Measurements from ENCODE around the gene KMT2B. TPM values are rescaled to one million over a fixed set of nuclear protein-coding genes. Genes with fewer than 3 reads are reported as not detected.

KMT2B gene
- total RNA-seq, 3 donors from 2014 or later = 14.2 to 16.2 (median 16.1) TPM

GRCh38 chr19:35742121-35742724 lies 24.4 kb downstream of the KMT2B start, which contains the start of gene IGFLR1:
IGFLR1 (minus strand) TSS chr19:35742452; CDS start chr19:35741180, 1,272 bp downstream.
- Histone ChIP-seq H3K27me3 (no peaks in the 10 kb centered on the region), H3K27ac (peak within 1 kb of the TSS; percentile 41 to 89), H3K36me3 (peaks cover 7% of the 10 kb centered on the region), H3K4me1 (peaks cover 6 to 23% of the 10 kb centered on the region in 2 donors), H3K4me3 (peak within 1 kb of the TSS; percentile 53 to 76 (median 65)), H3K9me3 (no peaks in the 10 kb centered on the region)
- no peak for TF ChIP-seq CTCF (IDR thresholded peaks at IDR 0.05)
- no peak for TF ChIP-seq POLR2AphosphoS5 (IDR thresholded peaks at IDR 0.05)
- no peak for TF ChIP-seq POLR2A (IDR thresholded peaks at IDR 0.05)
- no peak for DNase-seq (ENCODE audit: low spot score in 2 of 2)
- intact Hi-C loops (cut with DNase I; ENCODE audit: low total_unique reads) = no loop called here

DNA sequence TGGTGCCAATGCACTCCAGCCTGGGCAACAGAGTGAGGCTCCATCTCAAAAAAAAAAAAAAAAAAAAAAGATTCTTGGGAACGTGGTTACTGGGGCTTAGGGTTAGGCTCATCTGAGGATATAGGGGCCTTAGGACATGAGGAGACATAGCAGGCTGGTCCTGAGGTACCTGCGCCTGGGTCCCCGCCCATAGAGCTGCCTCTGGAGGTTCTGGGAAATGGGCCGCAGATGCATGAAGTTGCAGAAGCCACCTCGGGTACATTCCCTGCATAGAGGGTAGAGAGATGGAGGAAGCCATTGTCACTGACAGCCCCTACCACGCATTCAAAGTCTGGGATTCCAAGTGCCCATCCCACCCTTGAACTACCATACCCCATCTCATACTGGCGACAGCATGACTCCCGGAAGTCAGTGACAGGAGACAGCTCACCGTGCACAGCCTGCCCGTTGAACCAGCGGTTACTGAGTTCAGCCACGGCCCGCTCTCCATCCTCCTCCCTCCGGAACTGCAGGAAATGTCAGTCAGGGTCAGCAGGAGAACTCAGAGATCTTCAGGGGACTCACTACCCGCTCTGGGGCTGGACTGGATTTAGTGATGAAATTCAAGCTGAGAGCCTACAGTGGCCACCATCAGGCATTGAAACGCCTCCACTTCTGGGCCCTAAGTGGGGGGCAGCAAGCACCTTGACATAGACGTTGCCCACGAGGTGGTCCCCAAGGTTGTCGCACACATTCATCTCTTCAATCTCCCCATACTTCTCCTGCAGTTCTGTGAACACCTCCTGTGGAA lies 26.0 kb downstream of the KMT2B start:
- H3K27ac ChIP-seq = peak overlapping the region; percentile 100
- H3K9me3 ChIP-seq = no peaks in the 10 kb centered on the region
- intact Hi-C loops (cut with DNase I; ENCODE audit: low total_unique reads) = no loop called here
- no peak for DNase-seq (ENCODE audit: low spot score in 2 of 2)
- TF ChIP-seq POLR2A (IDR thresholded peaks at IDR 0.05) (no peak), CTCF (IDR thresholded peaks at IDR 0.05) (no peak), POLR2AphosphoS5 (IDR thresholded peaks at IDR 0.05) (no peak)
- H3K36me3 ChIP-seq = no peaks in the 10 kb centered on the region
- no peaks in the 10 kb centered on the region for H3K27me3 ChIP-seq
- H3K4me3 ChIP-seq = peak overlapping the region in 2 of 3 donors; percentile 97 to 98
- H3K4me1 ChIP-seq = peaks cover 6 to 23% of the 10 kb centered on the region in 2 donors

DNA sequence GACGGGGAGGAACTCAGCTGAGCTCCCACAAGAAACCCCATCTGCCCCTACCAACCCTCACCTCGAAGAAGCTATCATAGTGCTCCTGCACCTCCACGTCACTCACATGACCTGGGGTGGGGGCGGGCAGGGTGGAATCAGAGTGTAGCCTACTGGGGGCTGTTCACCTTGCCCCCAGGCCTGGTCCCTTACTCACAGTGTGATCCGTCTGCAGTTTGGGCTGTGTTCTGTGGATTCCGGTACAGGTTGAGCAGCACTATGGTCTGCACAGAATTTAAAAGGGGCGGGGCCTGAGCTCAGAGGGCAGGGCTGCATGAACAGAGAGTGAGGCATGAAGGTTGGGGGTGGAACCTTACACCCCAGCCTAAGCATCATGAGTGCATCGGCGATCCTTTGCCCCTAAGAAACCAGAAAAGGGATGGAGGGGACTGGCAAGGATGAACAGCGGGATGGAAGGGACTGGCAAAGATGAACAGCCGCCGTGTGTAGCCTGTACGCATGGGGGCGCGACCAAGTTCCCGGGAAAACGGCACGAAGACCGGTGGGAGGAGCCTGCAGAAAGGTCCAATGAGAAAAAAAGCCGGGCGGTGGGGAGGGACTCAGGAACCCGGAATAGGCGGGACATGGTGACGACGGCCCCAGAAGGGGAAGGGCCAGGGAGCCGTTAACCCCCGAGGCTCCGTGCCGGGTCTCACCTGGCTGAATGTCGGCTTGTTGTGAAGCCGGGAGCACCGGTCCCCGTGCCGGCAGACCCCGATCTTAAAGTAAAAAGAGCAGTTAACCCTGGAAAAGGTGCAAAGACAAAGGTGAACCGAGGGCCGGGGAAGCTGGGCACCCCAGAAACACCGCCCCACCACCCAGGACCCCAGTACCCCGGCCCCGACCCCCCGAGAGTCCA lies 26.9 kb downstream of the KMT2B start:
- H3K4me1 ChIP-seq = peaks cover 6 to 28% of the 10 kb centered on the region in 2 donors
- H3K4me3 ChIP-seq = peak overlapping the region; percentile 89 to 98 (median 97)
- intact Hi-C loops (cut with DNase I; ENCODE audit: low total_unique reads) = no loop called here

GRCh38 chr19:35745328-35746086 lies 27.7 kb downstream of the KMT2B start, which contains the start of the genes PSENEN and U2AF1L4:
PSENEN (plus strand) TSS chr19:35745651; CDS start chr19:35745931, 280 bp downstream.
U2AF1L4 (minus strand) TSS chr19:35745418; CDS start chr19:35745391, 27 bp downstream.
- Histone ChIP-seq H3K36me3 (no peaks in the 10 kb centered on the region), H3K4me3 (peak within 1 kb of the TSS; percentile 89 to 98 (median 97)), H3K27ac (peak within 1 kb of the TSS; percentile 100), H3K9me3 (no peaks in the 10 kb centered on the region), H3K27me3 (no peaks in the 10 kb centered on the region), H3K4me1 (peaks cover 8 to 22% of the 10 kb centered on the region in 2 donors)
- intact Hi-C loops (cut with DNase I; ENCODE audit: low total_unique reads) = no loop called here
- TF ChIP-seq CTCF (IDR thresholded peaks at IDR 0.05) (no peak), POLR2AphosphoS5 (IDR thresholded peaks at IDR 0.05) (peak in 2 of 3 donors; percentile 55 to 91), POLR2A (IDR thresholded peaks at IDR 0.05) (no peak)
- peak; percentile 97 to 99 for DNase-seq (ENCODE audit: low spot score in 2 of 2)

More for the DNA sequence above, 26.9 kb downstream of the KMT2B start:
- Histone ChIP-seq H3K36me3 (no peaks in the 10 kb centered on the region), H3K27me3 (no peaks in the 10 kb centered on the region), H3K27ac (peak overlapping the region; percentile 100), H3K9me3 (no peaks in the 10 kb centered on the region)
- TF ChIP-seq CTCF (IDR thresholded peaks at IDR 0.05) (peak; percentile 19 to 23 (median 20)), POLR2A (IDR thresholded peaks at IDR 0.05) (no peak), POLR2AphosphoS5 (IDR thresholded peaks at IDR 0.05) (peak in 1 of 3 donors; percentile 81)
- DNase-seq (ENCODE audit: low spot score in 2 of 2) = peak; percentile 95 to 96

Measured in breast epithelium (tissue), 4 donors.